Upper lobe of left lung (tissue), 6 donors: Measurements from ENCODE around the gene BPI. TPM values are rescaled to one million over a fixed set of nuclear protein-coding genes. Genes with fewer than 3 reads are reported as not detected.

Experiments
- ATAC-seq, 2 donors: fragments of 200-7000 bp; cut with Tn5 transposase; one replicate each; pipeline ENCODE4 v1.9.1; 2022; ENCODE audit warnings: mild to moderate bottlenecking in 2 of 2, moderate library complexity in 2 of 2; ENCODE audit not compliant: low FRiP score in 2 of 2
- DNase-seq, 2 donors: peaks; one replicate each; pipeline ENCODE4 v3.0.0-alpha.2; 2019 to 2020
- H3K27ac ChIP-seq, 4 donors: fragments of 200-600 bp; sonication (generic); one replicate each; pipeline ENCODE4 v1.5.1; 2016 to 2019
- H3K27me3 ChIP-seq, 4 donors: fragments of 200-600 bp; sonication (generic); one replicate each; pipeline ENCODE4 v1.5.1; 2017 to 2019
- H3K36me3 ChIP-seq, 4 donors: fragments of 200-600 bp; sonication (generic); one replicate each; pipeline ENCODE4 v1.5.1; 2016 to 2019
- H3K4me1 ChIP-seq, 4 donors: fragments of 200-600 bp; sonication (generic); one replicate each; pipeline ENCODE4 v1.5.1; 2018 to 2019
- H3K4me3 ChIP-seq, 4 donors: fragments of 200-600 bp; sonication (generic); one replicate each; pipeline ENCODE4 v1.5.1; 2017 to 2019; ENCODE audit warnings: mild to moderate bottlenecking in 2 of 4, moderate library complexity in 1 of 4
- H3K9me3 ChIP-seq, 4 donors: fragments of 200-600 bp; sonication (generic); one replicate each; pipeline ENCODE4 v1.5.1; 2018 to 2019
- EP300 ChIP-seq, 4 donors: sonication (generic); formaldehyde crosslinking; IDR thresholded peaks; one replicate each; pipeline ENCODE4 v1.5.1; 2017; ENCODE audit warnings: antibody characterized with exemption in 4 of 4, control low read depth in 2 of 4
- POLR2A ChIP-seq, 4 donors: fragments of 450-650 bp; IDR thresholded peaks; one replicate each; pipeline ENCODE4 v1.5.1; 2016 to 2017; ENCODE audit warnings: antibody characterized with exemption in 4 of 4, mild to moderate bottlenecking in 2 of 4
- POLR2AphosphoS5 ChIP-seq, 2 donors: sonication (generic); formaldehyde crosslinking; IDR thresholded peaks; one replicate each; pipeline ENCODE4 v1.5.1; 2017; ENCODE audit warnings: antibody characterized with exemption in 2 of 2
- WGBS, 2 donors: methylation state at CpG; one replicate each; pipeline ENCODE4 v1.1.5; 2017 to 2018; 5-methylcytosine and 5-hydroxymethylcytosine counted together
- total RNA-seq, 6 donors: library from RNA; depleted of rRNA in 4 of 6; stranded (reverse); fragments of >200 nt in 4 of 6; gene quantifications; one replicate each; pipeline versions ENCODE4 v1.1.0 to v1.2.1, GENCODE V29; 2016 to 2021
- TF ChIP-seq, protein P1 (sequence below), 6 experiments: fragments of 450-650 bp in 4 of 6; fragments of 200-600 bp in 2 of 6; sonication (generic) in 2 of 6; IDR thresholded peaks; one replicate each; pipeline ENCODE4 v1.5.1; 2016 to 2019; ENCODE audit warnings: antibody characterized with exemption in 6 of 6
- donor health status: DM: no; HTN: no; CAD: no; lungs with moderate emphysema.
- donor health status: DM: no; HTN: yes; CAD: no; lungs with severe emphysema.

Gene BPI
- total RNA-seq, 6 donors from 2014 or later = 0.14 to 6.3 (median 0.67) TPM; not detected in 1

DNA sequence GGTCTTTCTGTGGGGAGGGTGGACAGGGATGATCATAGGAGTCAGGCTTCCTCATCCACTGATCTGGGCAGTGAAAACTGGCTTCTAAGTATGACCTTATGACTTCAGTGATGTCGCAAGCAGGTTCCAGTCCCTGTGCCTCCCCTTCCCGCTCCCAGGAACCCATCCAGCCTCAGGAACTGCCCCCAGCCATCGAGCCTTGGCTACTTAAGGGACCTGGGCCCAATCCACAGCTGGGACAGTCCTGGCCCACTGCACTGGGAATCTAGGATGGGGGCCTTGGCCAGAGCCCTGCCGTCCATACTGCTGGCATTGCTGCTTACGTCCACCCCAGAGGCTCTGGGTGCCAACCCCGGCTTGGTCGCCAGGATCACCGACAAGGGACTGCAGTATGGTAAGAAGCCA, 42.3 kb downstream of the BPI start, which contains the start of gene LBP:
Gene LBP (plus strand): TSS at position 236 of the 405 bp plus-strand sequence. CDS start 35 bp downstream, at position 271.
- ATAC-seq = no peak
- 65 to 89% methylated on average over 8 of the region's 8 CpGs for WGBS, 2 donors
- peak in 1 of 2 donors; percentile 56 for DNase-seq

DNA sequence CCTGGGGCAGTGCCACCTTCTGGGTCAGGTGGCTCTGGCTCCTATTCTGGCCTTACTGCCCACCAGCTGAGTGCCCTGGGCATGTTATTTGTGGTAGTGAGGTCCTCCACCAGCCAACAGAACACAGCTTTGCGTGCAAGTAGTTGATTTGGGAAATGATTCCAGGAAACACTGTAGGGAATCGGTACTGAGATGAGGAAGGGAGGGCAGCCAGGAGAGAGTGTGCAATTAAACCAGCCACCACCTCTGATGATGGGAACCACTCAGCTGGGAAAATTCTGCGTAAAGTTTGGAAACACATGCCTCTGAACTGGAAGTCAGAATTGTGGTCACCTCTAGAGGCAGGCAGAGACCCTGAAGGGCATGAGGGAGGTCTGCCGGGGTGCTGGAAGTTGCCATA, 42.8 kb downstream of the BPI start:
- Histone ChIP-seq H3K27ac (no peak overlapping the region), H3K4me3 (no peak overlapping the region), H3K4me1 (no peaks in the 10 kb centered on the region), H3K36me3 (no peaks in the 10 kb centered on the region), H3K9me3 (no peaks in the 10 kb centered on the region), H3K27me3 (no peaks in the 10 kb centered on the region)
- TF ChIP-seq POLR2AphosphoS5 (IDR thresholded peaks at IDR 0.05) (no peak), EP300 (IDR thresholded peaks at IDR 0.05) (no peak), POLR2A (IDR thresholded peaks at IDR 0.05) (no peak)
- TF ChIP-seq, protein P1, sequence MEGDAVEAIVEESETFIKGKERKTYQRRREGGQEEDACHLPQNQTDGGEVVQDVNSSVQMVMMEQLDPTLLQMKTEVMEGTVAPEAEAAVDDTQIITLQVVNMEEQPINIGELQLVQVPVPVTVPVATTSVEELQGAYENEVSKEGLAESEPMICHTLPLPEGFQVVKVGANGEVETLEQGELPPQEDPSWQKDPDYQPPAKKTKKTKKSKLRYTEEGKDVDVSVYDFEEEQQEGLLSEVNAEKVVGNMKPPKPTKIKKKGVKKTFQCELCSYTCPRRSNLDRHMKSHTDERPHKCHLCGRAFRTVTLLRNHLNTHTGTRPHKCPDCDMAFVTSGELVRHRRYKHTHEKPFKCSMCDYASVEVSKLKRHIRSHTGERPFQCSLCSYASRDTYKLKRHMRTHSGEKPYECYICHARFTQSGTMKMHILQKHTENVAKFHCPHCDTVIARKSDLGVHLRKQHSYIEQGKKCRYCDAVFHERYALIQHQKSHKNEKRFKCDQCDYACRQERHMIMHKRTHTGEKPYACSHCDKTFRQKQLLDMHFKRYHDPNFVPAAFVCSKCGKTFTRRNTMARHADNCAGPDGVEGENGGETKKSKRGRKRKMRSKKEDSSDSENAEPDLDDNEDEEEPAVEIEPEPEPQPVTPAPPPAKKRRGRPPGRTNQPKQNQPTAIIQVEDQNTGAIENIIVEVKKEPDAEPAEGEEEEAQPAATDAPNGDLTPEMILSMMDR (IDR thresholded peaks at IDR 0.05) = no peak
- WGBS, 2 donors = 78 to 89% methylated on average over 4 of the region's 4 CpGs
- DNase-seq (no peak), ATAC-seq (no peak)

More for the DNA sequence above, 42.3 kb downstream of the BPI start, which contains the start of gene LBP:
- Histone ChIP-seq H3K27me3 (no peaks in the 10 kb centered on the region), H3K4me1 (no peaks in the 10 kb centered on the region), H3K9me3 (no peaks in the 10 kb centered on the region), H3K4me3 (no peak within 1 kb of the TSS), H3K36me3 (no peaks in the 10 kb centered on the region), H3K27ac (no peak within 1 kb of the TSS)
- TF ChIP-seq POLR2A (IDR thresholded peaks at IDR 0.05) (no peak), EP300 (IDR thresholded peaks at IDR 0.05) (no peak), POLR2AphosphoS5 (IDR thresholded peaks at IDR 0.05) (no peak)
- TF ChIP-seq, protein P1 (IDR thresholded peaks at IDR 0.05) = no peak

DNA sequence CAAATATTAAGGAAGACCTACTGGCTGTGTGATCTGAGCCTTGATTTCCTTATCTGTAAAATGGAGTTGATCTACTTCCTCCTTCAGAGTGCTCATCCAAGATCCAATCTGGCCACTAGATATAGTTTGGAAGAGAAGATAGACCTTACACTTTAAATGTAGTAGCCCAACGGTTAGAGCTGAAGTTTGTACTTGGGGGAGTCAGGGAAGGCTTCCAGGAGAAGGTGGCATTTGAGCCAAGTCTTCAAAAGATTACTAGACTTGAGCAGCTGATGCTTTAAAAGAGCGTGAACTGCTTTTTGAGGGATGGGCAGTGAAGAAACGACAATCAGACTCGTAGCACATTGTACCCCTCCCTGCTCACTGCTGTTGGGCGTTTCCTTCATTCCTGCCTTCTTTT, 45.9 kb downstream of the BPI start:
- DNase-seq (no peak), ATAC-seq (no peak)
- WGBS, 2 donors = 75 to 80% methylated on average over 5 of the region's 5 CpGs
- Histone ChIP-seq H3K4me3 (no peak overlapping the region), H3K27me3 (no peaks in the 10 kb centered on the region), H3K27ac (no peak overlapping the region), H3K9me3 (no peaks in the 10 kb centered on the region), H3K4me1 (no peaks in the 10 kb centered on the region), H3K36me3 (no peaks in the 10 kb centered on the region)
- TF ChIP-seq POLR2A (IDR thresholded peaks at IDR 0.05) (no peak), POLR2AphosphoS5 (IDR thresholded peaks at IDR 0.05) (no peak), EP300 (IDR thresholded peaks at IDR 0.05) (no peak)
- TF ChIP-seq, protein P1 (IDR thresholded peaks at IDR 0.05) = no peak

DNA sequence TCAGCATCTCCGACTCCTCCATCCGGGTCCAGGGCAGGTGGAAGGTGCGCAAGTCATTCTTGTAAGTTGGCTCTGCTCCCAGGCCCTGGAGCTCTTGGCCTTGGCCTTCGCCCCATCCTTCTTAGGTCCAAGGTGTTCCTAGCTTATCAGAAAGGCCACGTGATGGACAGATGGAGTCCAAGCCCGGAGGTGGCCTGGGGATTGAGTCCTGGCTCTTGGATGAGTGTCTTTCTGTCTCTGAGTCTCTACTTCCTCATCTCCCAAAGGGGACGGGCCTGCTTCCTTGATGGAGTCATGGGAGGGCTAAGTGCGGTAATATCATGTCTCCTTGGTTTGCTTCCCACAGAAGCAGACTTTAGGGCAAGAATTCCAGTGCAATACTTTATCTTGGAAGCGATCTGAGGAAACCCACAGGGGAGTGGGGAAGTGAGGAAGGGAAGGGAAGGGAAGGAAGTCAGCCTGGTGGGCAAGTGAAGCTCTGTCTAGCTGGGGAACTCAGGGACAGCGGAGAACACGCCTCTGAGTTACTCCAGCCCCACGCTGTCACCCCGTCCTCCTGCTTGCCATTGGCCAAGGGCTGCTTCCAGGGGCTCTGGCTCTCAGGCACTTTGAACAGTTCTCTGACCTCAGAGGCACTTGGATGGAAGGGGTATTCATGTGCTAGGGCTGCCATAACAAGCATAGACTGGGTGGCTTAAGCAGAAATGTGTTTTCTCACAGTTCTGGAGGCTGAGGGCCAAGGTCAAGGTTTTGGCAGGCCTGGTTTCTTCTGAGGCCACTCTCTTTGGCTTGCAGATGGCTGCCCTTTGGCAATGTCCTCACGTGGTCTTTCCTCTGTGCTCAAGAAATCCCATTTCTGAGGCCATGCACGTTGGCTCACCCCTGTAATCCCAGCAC, 47.2 kb downstream of the BPI start:
- 56 to 65% methylated on average over 11 to 15 of the region's 15 CpGs for WGBS, 2 donors
- Histone ChIP-seq H3K36me3 (no peaks in the 10 kb centered on the region), H3K9me3 (no peaks in the 10 kb centered on the region), H3K4me1 (no peaks in the 10 kb centered on the region), H3K4me3 (no peak overlapping the region), H3K27ac (no peak overlapping the region), H3K27me3 (no peaks in the 10 kb centered on the region)
- DNase-seq = no peak
- TF ChIP-seq POLR2A (IDR thresholded peaks at IDR 0.05) = no peak
- TF ChIP-seq POLR2AphosphoS5 (IDR thresholded peaks at IDR 0.05) = no peak
- peak; percentile 11 to 38 for ATAC-seq

DNA sequence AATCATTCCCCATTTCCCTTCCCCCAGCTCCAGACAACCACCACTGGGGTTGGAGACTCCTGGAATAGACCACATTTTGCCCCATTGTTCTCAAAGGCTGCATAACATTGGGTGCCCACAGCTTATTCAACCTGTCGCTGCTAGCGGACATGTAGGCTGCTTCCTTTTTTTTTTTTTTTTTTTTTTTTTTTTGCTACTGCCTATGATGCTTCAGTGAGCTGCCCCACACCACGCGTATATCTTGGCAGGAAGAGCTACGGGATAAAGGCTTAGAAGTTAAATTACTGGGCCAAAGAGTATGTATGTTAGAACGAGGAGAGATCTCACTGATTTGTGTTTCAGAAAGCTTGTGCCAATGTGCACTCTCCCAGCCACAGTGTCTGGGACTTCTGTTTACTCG, 49.4 kb downstream of the BPI start:
- Histone ChIP-seq H3K4me3 (no peak overlapping the region), H3K36me3 (no peaks in the 10 kb centered on the region), H3K4me1 (no peaks in the 10 kb centered on the region), H3K27me3 (no peaks in the 10 kb centered on the region), H3K9me3 (no peaks in the 10 kb centered on the region), H3K27ac (no peak overlapping the region)
- WGBS, 2 donors = 44 to 65% methylated on average over 7 of the region's 7 CpGs
- no peak for ATAC-seq
- no peak for DNase-seq
- TF ChIP-seq POLR2A (IDR thresholded peaks at IDR 0.05) = no peak
- TF ChIP-seq, protein P1 (IDR thresholded peaks at IDR 0.05) = no peak
- TF ChIP-seq EP300 (IDR thresholded peaks at IDR 0.05) = no peak
- no peak for TF ChIP-seq POLR2AphosphoS5 (IDR thresholded peaks at IDR 0.05)
